Putamen (tissue), 1 donor: ENCODE results near the gene DNTT.

ENCODE experiments used
- DNase-seq: peaks from one replicate; pipeline ENCODE4 v3.0.0-alpha.2; 2016; ENCODE audit warnings: low spot score

Gene DNTT

DNA sequence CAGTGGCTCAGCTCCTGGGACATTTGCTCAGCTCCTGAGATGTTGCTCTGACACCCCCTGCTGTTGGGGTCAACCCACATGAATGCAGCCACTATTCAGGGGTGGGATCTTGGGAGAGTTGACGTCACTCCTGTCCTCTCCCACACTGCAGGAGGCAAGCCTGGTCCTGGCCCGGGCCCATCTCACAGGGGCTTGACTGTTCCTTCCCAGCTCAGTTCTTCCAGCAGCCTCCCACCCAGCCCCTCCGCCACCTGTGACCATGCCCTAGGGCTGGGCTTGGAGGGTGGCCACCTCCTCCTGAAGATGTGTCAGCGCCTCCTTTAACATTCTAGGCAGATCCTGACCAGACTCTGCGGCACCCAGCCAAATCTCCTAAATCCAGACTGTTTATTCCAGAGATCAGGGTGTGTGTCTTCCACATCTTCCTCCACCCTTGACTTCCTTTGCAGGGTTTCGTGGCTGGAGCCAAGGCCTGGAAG lies 73.6 kb downstream of the DNTT start:
- DNase-seq, result no peak

DNA sequence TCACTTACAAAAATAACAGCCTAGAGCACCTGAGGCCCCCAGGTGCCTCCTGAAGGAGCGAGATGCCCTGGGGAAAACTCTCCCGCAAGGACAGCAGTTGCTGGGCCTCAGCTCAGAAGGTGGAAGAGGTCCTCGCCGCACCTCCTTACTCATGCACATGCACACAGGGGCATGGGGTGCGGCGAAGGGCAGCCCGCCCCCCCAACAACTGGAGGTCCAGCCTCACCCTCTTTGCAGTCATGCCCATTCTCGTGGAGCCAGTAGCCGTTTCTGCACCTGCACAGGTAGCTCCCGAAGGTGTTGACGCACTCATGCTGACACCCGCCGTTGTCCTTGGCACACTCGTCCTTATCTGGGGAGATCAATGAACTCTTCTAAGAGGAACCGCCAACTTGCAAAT lies 74.5 kb downstream of the DNTT start:
- no peak for DNase-seq

DNA sequence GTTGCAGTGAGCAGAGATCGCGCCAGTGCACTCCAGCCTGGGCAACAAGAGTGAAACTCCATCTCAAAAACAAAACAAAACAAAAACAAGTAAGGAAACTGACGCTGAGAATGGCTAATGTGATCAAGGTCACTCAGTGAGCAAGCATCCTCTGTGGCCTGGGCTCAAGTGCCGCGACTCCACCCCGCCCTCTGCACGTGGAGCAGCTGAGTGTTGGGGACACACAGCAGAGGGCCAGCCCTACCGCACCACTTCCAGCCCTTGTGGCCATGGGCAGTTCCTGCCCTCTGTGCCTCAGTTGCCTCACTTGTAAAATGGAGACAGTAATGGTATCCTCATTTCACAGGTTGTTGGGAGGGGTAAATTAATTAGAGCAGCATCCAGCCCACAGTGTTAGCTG lies 75.5 kb downstream of the DNTT start:
- no peak for DNase-seq

DNA sequence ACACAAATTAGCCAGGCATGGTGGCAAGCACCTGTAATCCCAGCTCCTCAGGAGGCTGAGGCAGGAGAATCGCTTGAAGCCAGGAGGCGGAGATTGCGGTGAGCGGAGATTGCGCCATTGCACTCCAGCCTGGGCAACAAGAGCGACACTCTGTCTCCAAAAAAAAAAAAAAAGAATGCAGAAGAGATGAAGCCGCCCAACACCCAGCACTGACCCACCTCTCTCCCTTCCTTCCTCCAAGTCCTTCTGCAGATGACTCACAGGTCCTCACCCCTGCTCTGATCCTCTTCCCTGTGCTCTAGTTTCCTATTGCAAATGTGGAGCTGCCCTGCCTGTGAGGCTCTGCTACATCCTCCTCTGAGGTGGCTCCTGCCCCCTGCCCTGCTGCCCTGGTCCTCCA lies 76.6 kb downstream of the DNTT start:
- DNase-seq, result no peak

DNA sequence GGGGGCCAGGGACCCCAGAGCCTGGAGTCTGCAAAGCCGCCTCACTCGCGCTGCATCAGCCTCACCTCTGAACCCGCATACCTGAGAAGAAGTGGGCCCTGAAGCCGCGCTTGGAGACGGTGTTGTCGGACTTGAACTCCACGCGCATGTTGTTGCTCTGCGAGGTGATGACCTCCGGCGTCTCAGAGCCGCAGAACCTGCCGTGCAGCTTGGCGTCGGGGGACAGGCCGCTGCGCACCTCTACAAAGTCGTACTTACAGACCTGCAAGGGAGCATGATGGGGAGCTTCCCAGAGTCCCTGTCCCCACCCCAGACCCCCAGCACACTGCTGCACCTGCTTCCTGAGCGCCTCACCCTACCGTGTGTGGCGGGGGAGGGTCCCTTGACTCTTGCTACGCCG lies 80.3 kb downstream of the DNTT start:
- DNase-seq, result no peak

DNA sequence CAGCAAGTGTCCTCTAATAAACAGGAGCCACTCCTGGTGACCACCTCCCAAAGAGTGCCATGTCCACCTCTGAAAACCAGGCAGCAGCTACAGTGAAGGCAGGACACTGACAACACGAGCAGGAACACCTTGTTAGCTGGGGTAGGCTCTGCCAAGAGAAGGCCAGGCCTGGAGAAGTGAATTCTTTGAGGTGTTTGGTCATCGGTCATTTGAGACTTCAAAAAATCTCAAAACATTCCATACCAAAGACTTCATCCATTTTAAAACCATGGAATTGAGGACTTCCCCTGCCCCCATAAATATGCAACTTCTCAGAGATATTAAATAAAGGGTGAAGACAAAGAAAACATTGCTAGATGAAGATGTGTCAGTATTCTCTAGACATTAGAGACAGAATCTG lies 82.9 kb downstream of the DNTT start:
- DNase-seq, result no peak

DNA sequence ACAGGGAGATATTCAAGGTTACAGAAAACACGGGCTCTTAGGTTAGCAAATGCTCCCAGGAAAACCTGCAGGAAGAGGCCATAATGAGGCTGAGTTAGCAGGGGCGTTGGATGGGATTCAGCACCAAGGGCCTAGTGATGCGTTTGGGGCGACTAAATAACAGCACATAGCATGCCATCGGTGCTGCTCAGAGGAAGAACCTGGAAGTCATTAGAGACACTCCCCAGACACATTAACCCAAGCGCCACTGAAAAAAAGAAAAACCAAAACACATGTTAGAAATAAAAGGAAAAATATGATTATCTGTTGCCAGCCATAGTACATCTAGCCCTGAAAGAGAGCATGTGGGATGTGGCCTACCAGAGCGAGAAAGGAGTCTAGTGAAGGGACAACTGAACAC lies 83.4 kb downstream of the DNTT start:
- DNase-seq, result no peak
